ENCODE results near the gene PRCC. TPM values are rescaled to one million over a fixed set of nuclear protein-coding genes. Genes with fewer than 3 reads are reported as not detected.

The PRCC gene
- total and polyA plus RNA-seq, 2 of the 13 experiments (the other 11 are each of a cell fraction or from before 2014, with no cell fraction given), result 24.2 to 40.5 TPM

DNA sequence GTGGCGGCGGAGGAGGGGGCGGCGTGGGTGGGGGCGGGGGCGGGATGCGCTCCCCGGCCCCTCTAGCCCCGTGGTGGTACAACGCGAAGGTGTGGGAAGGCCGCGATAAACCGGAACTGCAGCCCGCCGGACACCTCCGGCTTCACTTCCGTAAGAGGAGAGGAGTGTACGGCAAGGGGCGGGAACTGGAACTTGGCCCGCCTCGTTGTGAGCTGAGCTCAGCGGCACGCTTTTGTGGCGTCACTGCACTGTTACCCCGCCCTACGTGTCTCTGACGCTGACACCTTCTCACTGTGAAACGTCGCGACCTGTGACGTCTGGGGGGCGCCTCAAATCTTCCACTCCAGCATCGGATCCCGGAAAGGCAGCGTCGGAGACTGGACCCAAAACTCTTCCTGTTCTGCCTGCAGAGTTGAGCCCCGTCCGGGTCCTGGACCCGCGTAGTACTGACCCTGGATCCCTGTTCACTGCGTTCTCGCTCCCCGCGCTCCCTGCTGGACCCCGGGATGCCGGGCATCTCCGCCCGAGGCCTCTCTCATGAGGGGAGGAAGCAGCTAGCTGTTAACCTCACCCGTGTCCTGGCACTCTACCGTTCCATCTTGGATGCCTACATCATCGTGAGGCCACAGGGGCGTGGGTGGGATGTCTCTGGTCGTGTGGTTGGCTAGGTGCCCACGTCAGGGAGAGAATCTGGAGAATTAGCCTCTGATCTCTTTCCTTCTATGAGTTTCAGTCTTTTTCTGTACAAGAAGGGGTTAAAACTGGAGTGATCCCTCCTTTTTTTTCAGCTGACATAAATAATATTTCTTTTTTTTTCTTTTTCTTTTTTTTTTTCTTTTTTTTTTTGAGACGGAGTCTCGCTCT, 38.5 kb upstream of the PRCC start, which contains the start of gene ISG20L2 (continued):
- TF ChIP-seq, protein P1, sequence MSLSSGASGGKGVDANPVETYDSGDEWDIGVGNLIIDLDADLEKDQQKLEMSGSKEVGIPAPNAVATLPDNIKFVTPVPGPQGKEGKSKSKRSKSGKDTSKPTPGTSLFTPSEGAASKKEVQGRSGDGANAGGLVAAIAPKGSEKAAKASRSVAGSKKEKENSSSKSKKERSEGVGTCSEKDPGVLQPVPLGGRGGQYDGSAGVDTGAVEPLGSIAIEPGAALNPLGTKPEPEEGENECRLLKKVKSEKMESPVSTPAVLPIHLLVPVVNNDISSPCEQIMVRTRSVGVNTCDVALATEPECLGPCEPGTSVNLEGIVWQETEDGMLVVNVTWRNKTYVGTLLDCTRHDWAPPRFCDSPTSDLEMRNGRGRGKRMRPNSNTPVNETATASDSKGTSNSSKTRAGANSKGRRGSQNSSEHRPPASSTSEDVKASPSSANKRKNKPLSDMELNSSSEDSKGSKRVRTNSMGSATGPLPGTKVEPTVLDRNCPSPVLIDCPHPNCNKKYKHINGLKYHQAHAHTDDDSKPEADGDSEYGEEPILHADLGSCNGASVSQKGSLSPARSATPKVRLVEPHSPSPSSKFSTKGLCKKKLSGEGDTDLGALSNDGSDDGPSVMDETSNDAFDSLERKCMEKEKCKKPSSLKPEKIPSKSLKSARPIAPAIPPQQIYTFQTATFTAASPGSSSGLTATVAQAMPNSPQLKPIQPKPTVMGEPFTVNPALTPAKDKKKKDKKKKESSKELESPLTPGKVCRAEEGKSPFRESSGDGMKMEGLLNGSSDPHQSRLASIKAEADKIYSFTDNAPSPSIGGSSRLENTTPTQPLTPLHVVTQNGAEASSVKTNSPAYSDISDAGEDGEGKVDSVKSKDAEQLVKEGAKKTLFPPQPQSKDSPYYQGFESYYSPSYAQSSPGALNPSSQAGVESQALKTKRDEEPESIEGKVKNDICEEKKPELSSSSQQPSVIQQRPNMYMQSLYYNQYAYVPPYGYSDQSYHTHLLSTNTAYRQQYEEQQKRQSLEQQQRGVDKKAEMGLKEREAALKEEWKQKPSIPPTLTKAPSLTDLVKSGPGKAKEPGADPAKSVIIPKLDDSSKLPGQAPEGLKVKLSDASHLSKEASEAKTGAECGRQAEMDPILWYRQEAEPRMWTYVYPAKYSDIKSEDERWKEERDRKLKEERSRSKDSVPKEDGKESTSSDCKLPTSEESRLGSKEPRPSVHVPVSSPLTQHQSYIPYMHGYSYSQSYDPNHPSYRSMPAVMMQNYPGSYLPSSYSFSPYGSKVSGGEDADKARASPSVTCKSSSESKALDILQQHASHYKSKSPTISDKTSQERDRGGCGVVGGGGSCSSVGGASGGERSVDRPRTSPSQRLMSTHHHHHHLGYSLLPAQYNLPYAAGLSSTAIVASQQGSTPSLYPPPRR (CRISPR knock-in tag; IDR thresholded peaks at IDR 0.05; ENCODE audit: borderline replicate concordance), result no peak
- TF ChIP-seq FOSL2 (CRISPR knock-in tag; IDR thresholded peaks at IDR 0.05) (peak; percentile 35), KLF6 (CRISPR knock-in tag; IDR thresholded peaks at IDR 0.05) (no peak), ZNF550 (CRISPR knock-in tag; IDR thresholded peaks at IDR 0.05; ENCODE audit: borderline replicate concordance) (no peak), ZNF44 (CRISPR knock-in tag; IDR thresholded peaks at IDR 0.05) (0 out of 2 replicates have a peak, but pooled peaks have one; percentile 52), ZFY (CRISPR knock-in tag; IDR thresholded peaks at IDR 0.05) (peak; percentile 85), KAT8 (CRISPR knock-in tag; IDR thresholded peaks at IDR 0.05) (peak; percentile 84), ZNF816 (CRISPR knock-in tag; IDR thresholded peaks at IDR 0.05; ENCODE audit: borderline replicate concordance) (no peak), MEIS2 (CRISPR knock-in tag; IDR thresholded peaks at IDR 0.05) (0 out of 2 replicates have a peak, but pooled peaks have one; percentile 44), ZFP36L1 (CRISPR knock-in tag; IDR thresholded peaks at IDR 0.05) (no peak)
- TF ChIP-seq, protein P2, sequence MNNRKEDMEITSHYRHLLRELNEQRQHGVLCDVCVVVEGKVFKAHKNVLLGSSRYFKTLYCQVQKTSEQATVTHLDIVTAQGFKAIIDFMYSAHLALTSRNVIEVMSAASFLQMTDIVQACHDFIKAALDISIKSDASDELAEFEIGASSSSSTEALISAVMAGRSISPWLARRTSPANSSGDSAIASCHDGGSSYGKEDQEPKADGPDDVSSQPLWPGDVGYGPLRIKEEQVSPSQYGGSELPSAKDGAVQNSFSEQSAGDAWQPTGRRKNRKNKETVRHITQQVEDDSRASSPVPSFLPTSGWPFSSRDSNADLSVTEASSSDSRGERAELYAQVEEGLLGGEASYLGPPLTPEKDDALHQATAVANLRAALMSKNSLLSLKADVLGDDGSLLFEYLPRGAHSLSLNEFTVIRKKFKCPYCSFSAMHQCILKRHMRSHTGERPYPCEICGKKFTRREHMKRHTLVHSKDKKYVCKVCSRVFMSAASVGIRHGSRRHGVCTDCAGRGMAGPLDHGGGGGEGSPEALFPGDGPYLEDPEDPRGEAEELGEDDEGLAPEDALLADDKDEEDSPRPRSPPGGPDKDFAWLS (CRISPR knock-in tag; IDR thresholded peaks at IDR 0.05; ENCODE audit: borderline replicate concordance), result no peak
- TF ChIP-seq, protein P3, sequence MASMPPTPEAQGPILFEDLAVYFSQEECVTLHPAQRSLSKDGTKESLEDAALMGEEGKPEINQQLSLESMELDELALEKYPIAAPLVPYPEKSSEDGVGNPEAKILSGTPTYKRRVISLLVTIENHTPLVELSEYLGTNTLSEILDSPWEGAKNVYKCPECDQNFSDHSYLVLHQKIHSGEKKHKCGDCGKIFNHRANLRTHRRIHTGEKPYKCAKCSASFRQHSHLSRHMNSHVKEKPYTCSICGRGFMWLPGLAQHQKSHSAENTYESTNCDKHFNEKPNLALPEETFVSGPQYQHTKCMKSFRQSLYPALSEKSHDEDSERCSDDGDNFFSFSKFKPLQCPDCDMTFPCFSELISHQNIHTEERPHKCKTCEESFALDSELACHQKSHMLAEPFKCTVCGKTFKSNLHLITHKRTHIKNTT (CRISPR knock-in tag; IDR thresholded peaks at IDR 0.05), result no peak
- TF ChIP-seq, protein P4, sequence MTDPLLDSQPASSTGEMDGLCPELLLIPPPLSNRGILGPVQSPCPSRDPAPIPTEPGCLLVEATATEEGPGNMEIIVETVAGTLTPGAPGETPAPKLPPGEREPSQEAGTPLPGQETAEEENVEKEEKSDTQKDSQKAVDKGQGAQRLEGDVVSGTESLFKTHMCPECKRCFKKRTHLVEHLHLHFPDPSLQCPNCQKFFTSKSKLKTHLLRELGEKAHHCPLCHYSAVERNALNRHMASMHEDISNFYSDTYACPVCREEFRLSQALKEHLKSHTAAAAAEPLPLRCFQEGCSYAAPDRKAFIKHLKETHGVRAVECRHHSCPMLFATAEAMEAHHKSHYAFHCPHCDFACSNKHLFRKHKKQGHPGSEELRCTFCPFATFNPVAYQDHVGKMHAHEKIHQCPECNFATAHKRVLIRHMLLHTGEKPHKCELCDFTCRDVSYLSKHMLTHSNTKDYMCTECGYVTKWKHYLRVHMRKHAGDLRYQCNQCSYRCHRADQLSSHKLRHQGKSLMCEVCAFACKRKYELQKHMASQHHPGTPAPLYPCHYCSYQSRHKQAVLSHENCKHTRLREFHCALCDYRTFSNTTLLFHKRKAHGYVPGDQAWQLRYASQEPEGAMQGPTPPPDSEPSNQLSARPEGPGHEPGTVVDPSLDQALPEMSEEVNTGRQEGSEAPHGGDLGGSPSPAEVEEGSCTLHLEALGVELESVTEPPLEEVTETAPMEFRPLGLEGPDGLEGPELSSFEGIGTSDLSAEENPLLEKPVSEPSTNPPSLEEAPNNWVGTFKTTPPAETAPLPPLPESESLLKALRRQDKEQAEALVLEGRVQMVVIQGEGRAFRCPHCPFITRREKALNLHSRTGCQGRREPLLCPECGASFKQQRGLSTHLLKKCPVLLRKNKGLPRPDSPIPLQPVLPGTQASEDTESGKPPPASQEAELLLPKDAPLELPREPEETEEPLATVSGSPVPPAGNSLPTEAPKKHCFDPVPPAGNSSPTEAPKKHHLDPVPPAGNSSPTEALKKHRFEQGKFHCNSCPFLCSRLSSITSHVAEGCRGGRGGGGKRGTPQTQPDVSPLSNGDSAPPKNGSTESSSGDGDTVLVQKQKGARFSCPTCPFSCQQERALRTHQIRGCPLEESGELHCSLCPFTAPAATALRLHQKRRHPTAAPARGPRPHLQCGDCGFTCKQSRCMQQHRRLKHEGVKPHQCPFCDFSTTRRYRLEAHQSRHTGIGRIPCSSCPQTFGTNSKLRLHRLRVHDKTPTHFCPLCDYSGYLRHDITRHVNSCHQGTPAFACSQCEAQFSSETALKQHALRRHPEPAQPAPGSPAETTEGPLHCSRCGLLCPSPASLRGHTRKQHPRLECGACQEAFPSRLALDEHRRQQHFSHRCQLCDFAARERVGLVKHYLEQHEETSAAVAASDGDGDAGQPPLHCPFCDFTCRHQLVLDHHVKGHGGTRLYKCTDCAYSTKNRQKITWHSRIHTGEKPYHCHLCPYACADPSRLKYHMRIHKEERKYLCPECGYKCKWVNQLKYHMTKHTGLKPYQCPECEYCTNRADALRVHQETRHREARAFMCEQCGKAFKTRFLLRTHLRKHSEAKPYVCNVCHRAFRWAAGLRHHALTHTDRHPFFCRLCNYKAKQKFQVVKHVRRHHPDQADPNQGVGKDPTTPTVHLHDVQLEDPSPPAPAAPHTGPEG (CRISPR knock-in tag; IDR thresholded peaks at IDR 0.05), result no peak
